ENCODE measurements around the gene MGAT3.

- no peak for TF ChIP-seq POLR2A (IDR thresholded peaks at IDR 0.05)
- TF ChIP-seq CTCF (IDR thresholded peaks at IDR 0.05) = no peak
Measured at GRCh38 chr22:39537975-39538374, 81.2 kb downstream of the MGAT3 start.
